HepG2 (cell line): Measurements from ENCODE around the gene PRKAR1A. TPM values are rescaled to one million over a fixed set of nuclear protein-coding genes. Genes with fewer than 3 reads are reported as not detected.

Experiments used
- ATF7 ChIP-seq, 2 experiments: fragments of 450-650 bp in 1 of 2; sonication (generic) in 1 of 2; formaldehyde crosslinking in 1 of 2; IDR thresholded peaks; 2 replicates each; pipeline versions ENCODE4 v1.4.0 to v1.6.1; 2016 to 2020; ENCODE audit warnings: antibody characterized with exemption in 1 of 2, mild to moderate bottlenecking in 1 of 2, missing genetic modification reagents in 1 of 2
- LCORL ChIP-seq, 2 experiments: fragments of 450-650 bp in 1 of 2; sonication (generic) in 1 of 2; formaldehyde crosslinking in 1 of 2; IDR thresholded peaks; 2 replicates each; pipeline versions ENCODE4 v1.5.0 to v1.6.1; 2017 to 2020; ENCODE audit warnings: antibody characterized with exemption in 1 of 2, missing genetic modification reagents in 1 of 2
- NONO ChIP-seq, 2 experiments: fragments of 450-650 bp in 1 of 2; sonication (generic) in 1 of 2; formaldehyde crosslinking in 1 of 2; IDR thresholded peaks in 1 of 2; conservative IDR thresholded peaks in 1 of 2; 2 replicates each; pipeline versions ENCODE4 v1.6.1 to v1.8.0; 2017 to 2022; ENCODE audit warnings: mild to moderate bottlenecking in 1 of 2, missing genetic modification reagents in 1 of 2, moderate library complexity in 1 of 2
- RFX5 ChIP-seq: IDR thresholded peaks from 2 replicates; pipeline ENCODE4 v1.6.1; 2011; ENCODE audit warnings: low read depth, low read length, improper control_type of control experiment
- STAG1 ChIP-seq: sonication (generic); formaldehyde crosslinking; IDR thresholded peaks from 2 replicates; pipeline ENCODE4 v1.4.0; 2020; ENCODE audit warnings: missing genetic modification reagents
- ZIK1 ChIP-seq: sonication (generic); formaldehyde crosslinking; IDR thresholded peaks from 2 replicates; pipeline ENCODE4 v1.5.0; 2020; ENCODE audit warnings: mild to moderate bottlenecking, low read depth, missing genetic modification reagents, borderline replicate concordance
- ZNF138 ChIP-seq: sonication (generic); formaldehyde crosslinking; IDR thresholded peaks from 2 replicates; pipeline ENCODE4 v1.5.0; 2020; ENCODE audit warnings: mild to moderate bottlenecking, low read depth, missing genetic modification reagents
- ZNF224 ChIP-seq: sonication (generic); formaldehyde crosslinking; IDR thresholded peaks from 2 replicates; pipeline ENCODE4 v1.5.0; 2020; ENCODE audit warnings: mild to moderate bottlenecking, missing genetic modification reagents
- ZNF878 ChIP-seq: sonication (generic); formaldehyde crosslinking; IDR thresholded peaks from 2 replicates; pipeline ENCODE4 v1.8.1; 2023; ENCODE audit warnings: mild to moderate bottlenecking, missing genetic modification reagents, moderate library complexity
- polyA plus RNA-seq, 8 experiments: library from polyadenylated mRNA; depleted of rRNA in 3 of 8; stranded (reverse) in 7 of 8; unstranded in 1 of 8; fragments of >200 nt; fragmentation: Illumina TruSeq in 4 of 8; extraction: Trizol in 4 of 8; gene quantifications; 2 replicates each; pipeline versions ENCODE4 v1.2.1 to v1.2.3, GENCODE V29; 2011 to 2016; ENCODE audit warnings: low read depth in 4 of 8, missing spikeins in 1 of 8, mixed read lengths in 1 of 8; ENCODE audit not compliant: insufficient read depth in 1 of 8
- total RNA-seq, 5 experiments: library from RNA; depleted of rRNA; stranded (reverse); fragments of >200 nt; fragmentation: Illumina TruSeq; extraction: Trizol; gene quantifications; 2 replicates each; pipeline ENCODE4 v1.2.3, GENCODE V29; 2016; ENCODE audit warnings: low read depth in 1 of 5
- TF ChIP-seq, protein P1 (sequence below): sonication (generic); formaldehyde crosslinking; IDR thresholded peaks from 2 replicates; pipeline ENCODE4 v1.9.0; 2021; ENCODE audit warnings: missing genetic modification reagents, borderline replicate concordance
- TF ChIP-seq, protein P2 (sequence below): sonication (generic); formaldehyde crosslinking; IDR thresholded peaks from 2 replicates; pipeline ENCODE4 v1.5.0; 2020; ENCODE audit warnings: mild to moderate bottlenecking, missing genetic modification reagents, moderate library complexity
- TF ChIP-seq, protein P3 (sequence below): IDR thresholded peaks from 2 replicates; pipeline ENCODE4 v1.6.1; 2016; ENCODE audit warnings: mild to moderate bottlenecking
- TF ChIP-seq, protein P4 (sequence below): sonication (generic); formaldehyde crosslinking; IDR thresholded peaks from 2 replicates; pipeline ENCODE4 v1.4.0; 2020; ENCODE audit warnings: missing genetic modification reagents
- TF ChIP-seq, protein P5 (sequence below): sonication (generic); formaldehyde crosslinking; IDR thresholded peaks from 2 replicates; pipeline ENCODE4 v1.9.0; 2022; ENCODE audit warnings: missing genetic modification reagents, mild to moderate bottlenecking, borderline replicate concordance

PRKAR1A gene
- total and polyA plus RNA-seq, 2 of the 13 experiments (the other 11 are each of a cell fraction or from before 2014, with no cell fraction given) = 265 to 266 TPM

DNA sequence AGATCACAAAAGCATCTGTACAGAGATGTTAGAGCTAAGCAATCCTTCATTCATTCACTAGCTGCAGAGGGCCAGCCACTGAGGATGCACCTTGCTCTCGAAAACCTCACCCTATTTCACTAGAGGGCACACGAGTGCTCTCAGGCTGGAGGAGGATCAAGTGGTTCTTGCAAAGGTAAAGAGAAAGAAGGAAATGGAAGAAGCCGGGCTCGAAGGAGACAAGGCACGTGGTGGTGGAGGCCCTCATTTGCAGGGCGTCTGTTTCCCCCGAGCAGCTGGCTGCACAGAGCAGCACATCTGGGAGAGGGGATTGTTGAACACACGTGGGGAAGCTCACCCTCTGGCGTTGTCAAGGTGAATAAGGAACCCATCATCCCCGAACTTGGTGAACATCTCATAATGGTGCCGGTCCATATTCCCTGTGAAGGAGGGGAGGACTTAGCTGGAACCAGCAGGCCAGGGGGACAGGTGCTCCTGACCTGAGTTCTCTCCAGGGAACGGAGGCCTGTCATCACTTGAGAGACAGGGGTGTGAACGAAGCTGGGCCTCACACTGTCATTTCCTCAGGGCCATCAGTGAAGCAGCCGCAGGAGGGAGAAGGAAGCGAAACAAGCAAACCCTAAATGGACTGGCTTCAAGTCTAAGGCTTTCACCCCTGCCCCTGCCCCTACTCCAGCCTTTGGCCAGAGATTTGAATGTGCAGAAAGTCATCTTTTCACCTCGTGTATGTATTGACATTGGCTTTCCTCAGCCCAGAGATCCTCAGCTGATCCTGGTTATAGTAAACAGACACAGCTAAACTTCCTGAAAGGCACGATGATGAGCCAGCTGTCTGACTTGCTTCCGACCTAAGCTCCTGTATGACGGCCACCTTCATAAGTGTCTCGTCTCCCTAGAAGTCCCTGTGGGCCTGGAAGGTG, 27.6 kb downstream of the PRKAR1A start (continued):
- TF ChIP-seq, protein P1, sequence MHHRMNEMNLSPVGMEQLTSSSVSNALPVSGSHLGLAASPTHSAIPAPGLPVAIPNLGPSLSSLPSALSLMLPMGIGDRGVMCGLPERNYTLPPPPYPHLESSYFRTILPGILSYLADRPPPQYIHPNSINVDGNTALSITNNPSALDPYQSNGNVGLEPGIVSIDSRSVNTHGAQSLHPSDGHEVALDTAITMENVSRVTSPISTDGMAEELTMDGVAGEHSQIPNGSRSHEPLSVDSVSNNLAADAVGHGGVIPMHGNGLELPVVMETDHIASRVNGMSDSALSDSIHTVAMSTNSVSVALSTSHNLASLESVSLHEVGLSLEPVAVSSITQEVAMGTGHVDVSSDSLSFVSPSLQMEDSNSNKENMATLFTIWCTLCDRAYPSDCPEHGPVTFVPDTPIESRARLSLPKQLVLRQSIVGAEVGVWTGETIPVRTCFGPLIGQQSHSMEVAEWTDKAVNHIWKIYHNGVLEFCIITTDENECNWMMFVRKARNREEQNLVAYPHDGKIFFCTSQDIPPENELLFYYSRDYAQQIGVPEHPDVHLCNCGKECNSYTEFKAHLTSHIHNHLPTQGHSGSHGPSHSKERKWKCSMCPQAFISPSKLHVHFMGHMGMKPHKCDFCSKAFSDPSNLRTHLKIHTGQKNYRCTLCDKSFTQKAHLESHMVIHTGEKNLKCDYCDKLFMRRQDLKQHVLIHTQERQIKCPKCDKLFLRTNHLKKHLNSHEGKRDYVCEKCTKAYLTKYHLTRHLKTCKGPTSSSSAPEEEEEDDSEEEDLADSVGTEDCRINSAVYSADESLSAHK (CRISPR knock-in tag) = no peak
- 0 out of 2 replicates have a peak, but pooled peaks have one; percentile 17 for TF ChIP-seq ZNF224 (CRISPR knock-in tag)
- TF ChIP-seq, protein P2, sequence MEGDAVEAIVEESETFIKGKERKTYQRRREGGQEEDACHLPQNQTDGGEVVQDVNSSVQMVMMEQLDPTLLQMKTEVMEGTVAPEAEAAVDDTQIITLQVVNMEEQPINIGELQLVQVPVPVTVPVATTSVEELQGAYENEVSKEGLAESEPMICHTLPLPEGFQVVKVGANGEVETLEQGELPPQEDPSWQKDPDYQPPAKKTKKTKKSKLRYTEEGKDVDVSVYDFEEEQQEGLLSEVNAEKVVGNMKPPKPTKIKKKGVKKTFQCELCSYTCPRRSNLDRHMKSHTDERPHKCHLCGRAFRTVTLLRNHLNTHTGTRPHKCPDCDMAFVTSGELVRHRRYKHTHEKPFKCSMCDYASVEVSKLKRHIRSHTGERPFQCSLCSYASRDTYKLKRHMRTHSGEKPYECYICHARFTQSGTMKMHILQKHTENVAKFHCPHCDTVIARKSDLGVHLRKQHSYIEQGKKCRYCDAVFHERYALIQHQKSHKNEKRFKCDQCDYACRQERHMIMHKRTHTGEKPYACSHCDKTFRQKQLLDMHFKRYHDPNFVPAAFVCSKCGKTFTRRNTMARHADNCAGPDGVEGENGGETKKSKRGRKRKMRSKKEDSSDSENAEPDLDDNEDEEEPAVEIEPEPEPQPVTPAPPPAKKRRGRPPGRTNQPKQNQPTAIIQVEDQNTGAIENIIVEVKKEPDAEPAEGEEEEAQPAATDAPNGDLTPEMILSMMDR (CRISPR knock-in tag) = peak; percentile 59
- TF ChIP-seq ZIK1 (CRISPR knock-in tag) = no peak
- TF ChIP-seq ZNF138 (CRISPR knock-in tag) = 0 out of 2 replicates have a peak, but pooled peaks have one; percentile 17
- no peak for TF ChIP-seq RFX5
- TF ChIP-seq ATF7 (IDR thresholded peaks at IDR 0.05) = no peak
- no peak for TF ChIP-seq ATF7 (CRISPR knock-in tag; IDR thresholded peaks at IDR 0.05)
- no peak for TF ChIP-seq NONO (IDR thresholded peaks at IDR 0.05)
- no peak for TF ChIP-seq NONO (CRISPR knock-in tag; conservative IDR thresholded peaks at IDR 0.05)
- no peak for TF ChIP-seq LCORL (IDR thresholded peaks at IDR 0.05)
- TF ChIP-seq LCORL (CRISPR knock-in tag; IDR thresholded peaks at IDR 0.05) = 0 out of 2 replicates have a peak, but pooled peaks have one; percentile 29
- peak; percentile 48 for TF ChIP-seq STAG1 (CRISPR knock-in tag)
- 0 out of 2 replicates have a peak, but pooled peaks have one; percentile 21 for TF ChIP-seq ZNF878 (CRISPR knock-in tag)
- TF ChIP-seq, protein P3, sequence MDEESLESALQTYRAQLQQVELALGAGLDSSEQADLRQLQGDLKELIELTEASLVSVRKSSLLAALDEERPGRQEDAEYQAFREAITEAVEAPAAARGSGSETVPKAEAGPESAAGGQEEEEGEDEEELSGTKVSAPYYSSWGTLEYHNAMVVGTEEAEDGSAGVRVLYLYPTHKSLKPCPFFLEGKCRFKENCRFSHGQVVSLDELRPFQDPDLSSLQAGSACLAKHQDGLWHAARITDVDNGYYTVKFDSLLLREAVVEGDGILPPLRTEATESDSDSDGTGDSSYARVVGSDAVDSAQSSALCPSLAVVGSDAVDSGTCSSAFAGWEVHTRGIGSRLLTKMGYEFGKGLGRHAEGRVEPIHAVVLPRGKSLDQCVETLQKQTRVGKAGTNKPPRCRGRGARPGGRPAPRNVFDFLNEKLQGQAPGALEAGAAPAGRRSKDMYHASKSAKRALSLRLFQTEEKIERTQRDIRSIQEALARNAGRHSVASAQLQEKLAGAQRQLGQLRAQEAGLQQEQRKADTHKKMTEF (CRISPR knock-in tag) = peak; percentile 39; the same call in 1 of the 2 replicates
- TF ChIP-seq, protein P4, sequence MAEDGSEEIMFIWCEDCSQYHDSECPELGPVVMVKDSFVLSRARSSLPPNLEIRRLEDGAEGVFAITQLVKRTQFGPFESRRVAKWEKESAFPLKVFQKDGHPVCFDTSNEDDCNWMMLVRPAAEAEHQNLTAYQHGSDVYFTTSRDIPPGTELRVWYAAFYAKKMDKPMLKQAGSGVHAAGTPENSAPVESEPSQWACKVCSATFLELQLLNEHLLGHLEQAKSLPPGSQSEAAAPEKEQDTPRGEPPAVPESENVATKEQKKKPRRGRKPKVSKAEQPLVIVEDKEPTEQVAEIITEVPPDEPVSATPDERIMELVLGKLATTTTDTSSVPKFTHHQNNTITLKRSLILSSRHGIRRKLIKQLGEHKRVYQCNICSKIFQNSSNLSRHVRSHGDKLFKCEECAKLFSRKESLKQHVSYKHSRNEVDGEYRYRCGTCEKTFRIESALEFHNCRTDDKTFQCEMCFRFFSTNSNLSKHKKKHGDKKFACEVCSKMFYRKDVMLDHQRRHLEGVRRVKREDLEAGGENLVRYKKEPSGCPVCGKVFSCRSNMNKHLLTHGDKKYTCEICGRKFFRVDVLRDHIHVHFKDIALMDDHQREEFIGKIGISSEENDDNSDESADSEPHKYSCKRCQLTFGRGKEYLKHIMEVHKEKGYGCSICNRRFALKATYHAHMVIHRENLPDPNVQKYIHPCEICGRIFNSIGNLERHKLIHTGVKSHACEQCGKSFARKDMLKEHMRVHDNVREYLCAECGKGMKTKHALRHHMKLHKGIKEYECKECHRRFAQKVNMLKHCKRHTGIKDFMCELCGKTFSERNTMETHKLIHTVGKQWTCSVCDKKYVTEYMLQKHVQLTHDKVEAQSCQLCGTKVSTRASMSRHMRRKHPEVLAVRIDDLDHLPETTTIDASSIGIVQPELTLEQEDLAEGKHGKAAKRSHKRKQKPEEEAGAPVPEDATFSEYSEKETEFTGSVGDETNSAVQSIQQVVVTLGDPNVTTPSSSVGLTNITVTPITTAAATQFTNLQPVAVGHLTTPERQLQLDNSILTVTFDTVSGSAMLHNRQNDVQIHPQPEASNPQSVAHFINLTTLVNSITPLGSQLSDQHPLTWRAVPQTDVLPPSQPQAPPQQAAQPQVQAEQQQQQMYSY (CRISPR knock-in tag) = no peak
- TF ChIP-seq, protein P5, sequence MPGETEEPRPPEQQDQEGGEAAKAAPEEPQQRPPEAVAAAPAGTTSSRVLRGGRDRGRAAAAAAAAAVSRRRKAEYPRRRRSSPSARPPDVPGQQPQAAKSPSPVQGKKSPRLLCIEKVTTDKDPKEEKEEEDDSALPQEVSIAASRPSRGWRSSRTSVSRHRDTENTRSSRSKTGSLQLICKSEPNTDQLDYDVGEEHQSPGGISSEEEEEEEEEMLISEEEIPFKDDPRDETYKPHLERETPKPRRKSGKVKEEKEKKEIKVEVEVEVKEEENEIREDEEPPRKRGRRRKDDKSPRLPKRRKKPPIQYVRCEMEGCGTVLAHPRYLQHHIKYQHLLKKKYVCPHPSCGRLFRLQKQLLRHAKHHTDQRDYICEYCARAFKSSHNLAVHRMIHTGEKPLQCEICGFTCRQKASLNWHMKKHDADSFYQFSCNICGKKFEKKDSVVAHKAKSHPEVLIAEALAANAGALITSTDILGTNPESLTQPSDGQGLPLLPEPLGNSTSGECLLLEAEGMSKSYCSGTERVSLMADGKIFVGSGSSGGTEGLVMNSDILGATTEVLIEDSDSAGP (CRISPR knock-in tag) = peak; percentile 10; the same call in 1 of the 2 replicates
